IMR-90 (cell line): ENCODE data around the gene TIPRL. TPM values are rescaled to one million over a fixed set of nuclear protein-coding genes. Genes with fewer than 3 reads are reported as not detected.

ENCODE experiments used
- ATAC-seq: fragments of 200-7000 bp; cut with Tn5 transposase; 2 replicates; pipeline ENCODE4 v1.9.1; 2020; ENCODE audit warnings: low read depth, mild to moderate bottlenecking, moderate library complexity
- BruUV-seq: library from RNA; stranded (reverse); fragments of 400-500 nt; replicated peaks from 2 replicates; lab custom pipeline; 2021; lab: Mats Ljungman, UMichigan
- CTCF ChIA-PET: fragments of 300-600 bp; formaldehyde crosslinking; extraction: SDS; loops from one replicate; lab custom pipeline; 2021; ENCODE audit warnings: antibody characterized with exemption; lab: Yijun Ruan, JAX
- POLR2A ChIA-PET: fragments of 300-600 bp; sonication (Branson Sonifier 250); formaldehyde crosslinking; loops from one replicate; lab custom pipeline; 2022; ENCODE audit warnings: antibody characterized with exemption; ENCODE audit not compliant: unreplicated experiment; lab: Charles Lee
- DNase-seq: peaks from one replicate; pipeline ENCODE4 v3.0.0; 2013
- H2AFZ ChIP-seq: replicated peaks from 2 replicates; pipeline ENCODE3; 2013; ENCODE audit warnings: low read length, mild to moderate bottlenecking; ENCODE audit not compliant: poor library complexity
- H2AK5ac ChIP-seq: 2 replicates; pipeline ENCODE4 v1.6.1; 2013; ENCODE audit warnings: low read depth, low read length, inconsistent platforms
- H2AK9ac ChIP-seq: replicated peaks from 2 replicates; pipeline ENCODE3; 2013; ENCODE audit warnings: mild to moderate bottlenecking, low read depth, low read length, moderate library complexity; ENCODE audit not compliant: poor library complexity
- H2BK120ac ChIP-seq: 2 replicates; pipeline ENCODE4 v1.6.1; 2013; ENCODE audit warnings: low read depth, low read length, inconsistent platforms
- H2BK15ac ChIP-seq: 3 replicates; pipeline ENCODE4 v1.6.1; 2013; ENCODE audit warnings: low read depth, low read length, inconsistent platforms
- H2BK20ac ChIP-seq: 2 replicates; pipeline ENCODE4 v1.6.1; 2013; ENCODE audit warnings: low read depth, mild to moderate bottlenecking, inconsistent platforms, low read length, moderate library complexity
- H2BK5ac ChIP-seq: 2 replicates; pipeline ENCODE4 v1.6.1; 2013; ENCODE audit warnings: mild to moderate bottlenecking, low read depth, low read length, inconsistent platforms; ENCODE audit not compliant: poor library complexity, severe bottlenecking
- H3K14ac ChIP-seq: replicated peaks from 2 replicates; pipeline ENCODE4 v1.6.1; 2013; ENCODE audit warnings: low read depth, low read length, inconsistent platforms
- H3K18ac ChIP-seq: 2 replicates; pipeline ENCODE4 v1.6.1; 2013; ENCODE audit warnings: low read depth, low read length, control low read depth
- H3K23ac ChIP-seq: 2 replicates; pipeline ENCODE4 v1.6.1; 2013; ENCODE audit warnings: low read depth, low read length, inconsistent platforms
- H3K27ac ChIP-seq: 2 replicates; pipeline ENCODE4 v1.5.1; 2013; ENCODE audit warnings: mild to moderate bottlenecking, control low read depth, low read length; ENCODE audit not compliant: insufficient read depth
- H3K27me3 ChIP-seq: 2 replicates; pipeline ENCODE4 v1.6.1; 2013; ENCODE audit warnings: low read length; ENCODE audit not compliant: control insufficient read depth, insufficient read depth
- H3K36me3 ChIP-seq: 2 replicates; pipeline ENCODE4 v1.6.1; 2013; ENCODE audit warnings: low read length, mixed read lengths; ENCODE audit not compliant: control insufficient read depth, insufficient read depth
- H3K4ac ChIP-seq: 2 replicates; pipeline ENCODE4 v1.6.1; 2013; ENCODE audit warnings: low read depth, low read length, inconsistent platforms
- H3K4me1 ChIP-seq: 2 replicates; pipeline ENCODE4 v1.6.1; 2013; ENCODE audit warnings: low read length, mixed read lengths; ENCODE audit not compliant: control insufficient read depth, insufficient read depth
- H3K4me2 ChIP-seq: 2 replicates; pipeline ENCODE4 v1.6.1; 2013; ENCODE audit warnings: low read depth, mild to moderate bottlenecking, control low read depth, low read length, moderate library complexity
- H3K4me3 ChIP-seq: 2 replicates; pipeline ENCODE4 v1.5.1; 2013; ENCODE audit warnings: low read depth, mild to moderate bottlenecking, control low read depth, low read length, moderate library complexity; ENCODE audit not compliant: insufficient read depth
- H3K56ac ChIP-seq: 2 replicates; pipeline ENCODE4 v1.6.1; 2013; ENCODE audit warnings: low read length, inconsistent platforms; ENCODE audit not compliant: insufficient read depth; ENCODE audit errors: extremely low read depth
- H3K79me1 ChIP-seq, 2 experiments: 2 replicates each; pipeline ENCODE4 v1.6.1; 2013; ENCODE audit warnings: low read length in 2 of 2, inconsistent platforms in 1 of 2, low read depth in 1 of 2
- H3K9ac ChIP-seq: 2 replicates; pipeline ENCODE4 v1.6.1; 2013; ENCODE audit warnings: low read depth, low read length, control low read depth
- H3K9me1 ChIP-seq: 2 replicates; pipeline ENCODE4 v1.6.1; 2013; ENCODE audit warnings: low read length, inconsistent platforms; ENCODE audit not compliant: insufficient read depth
- H3K9me3 ChIP-seq: 2 replicates; pipeline ENCODE4 v1.6.1; 2013; ENCODE audit warnings: low read length; ENCODE audit not compliant: control insufficient read depth, insufficient read depth
- H4K20me1 ChIP-seq: 2 replicates; pipeline ENCODE4 v1.6.1; 2013; ENCODE audit warnings: low read length, inconsistent platforms; ENCODE audit not compliant: insufficient read depth
- H4K5ac ChIP-seq: 2 replicates; pipeline ENCODE4 v1.6.1; 2013; ENCODE audit warnings: mild to moderate bottlenecking, low read depth, low read length, control low read depth
- H4K8ac ChIP-seq, 2 experiments: 2 replicates each; pipeline ENCODE4 v1.6.1; 2013; ENCODE audit warnings: low read depth in 2 of 2, low read length in 2 of 2, control low read depth in 1 of 2, inconsistent platforms in 1 of 2
- H4K91ac ChIP-seq: 2 replicates; pipeline ENCODE4 v1.6.1; 2013; ENCODE audit warnings: low read depth, low read length, inconsistent platforms; ENCODE audit not compliant: insufficient read depth
- BHLHE40 ChIP-seq: fragments of 150-350 bp; IDR thresholded peaks from 2 replicates; pipeline ENCODE4 v1.6.1; 2016; ENCODE audit warnings: mild to moderate bottlenecking, low read depth, low read length
- CEBPB ChIP-seq: IDR thresholded peaks from 2 replicates; pipeline ENCODE4 v1.6.1; 2012; ENCODE audit warnings: low read depth, low read length, improper control_type of control experiment
- CHD1 ChIP-seq: IDR thresholded peaks from 2 replicates; pipeline ENCODE4 v1.6.1; 2012; ENCODE audit warnings: low read depth, low read length, improper control_type of control experiment
- CTCF ChIP-seq: conservative IDR thresholded peaks from 2 replicates; pipeline ENCODE4 v1.5.1; 2012; ENCODE audit warnings: mild to moderate bottlenecking, low read depth, low read length, improper control_type of control experiment
- FOS ChIP-seq: fragments of 150-350 bp; IDR thresholded peaks from 2 replicates; pipeline ENCODE4 v1.6.1; 2016; ENCODE audit warnings: low read depth, low read length
- MAFK ChIP-seq: IDR thresholded peaks from 2 replicates; pipeline ENCODE4 v1.6.1; 2012; ENCODE audit warnings: low read depth, low read length, improper control_type of control experiment
- MAZ ChIP-seq: IDR thresholded peaks from 2 replicates; pipeline ENCODE4 v1.6.1; 2012; ENCODE audit warnings: low read depth, mild to moderate bottlenecking, low read length, improper control_type of control experiment, moderate library complexity, borderline replicate concordance
- NFE2L2 ChIP-seq: fragments of 150-350 bp; IDR thresholded peaks from 2 replicates; pipeline ENCODE4 v1.6.1; 2016; ENCODE audit warnings: low read depth, mild to moderate bottlenecking, low read length
- POLR2A ChIP-seq: IDR thresholded peaks from 2 replicates; pipeline ENCODE4 v1.6.1; 2012; ENCODE audit warnings: mild to moderate bottlenecking, low read depth, low read length
- RAD21 ChIP-seq: IDR thresholded peaks from 2 replicates; pipeline ENCODE4 v1.6.1; 2012; ENCODE audit warnings: low read length, improper control_type of control experiment
- RCOR1 ChIP-seq: IDR thresholded peaks from 2 replicates; pipeline ENCODE4 v1.6.1; 2012; ENCODE audit warnings: mild to moderate bottlenecking, low read length, improper control_type of control experiment; ENCODE audit not compliant: insufficient replicate concordance
- SMC3 ChIP-seq: fragments of 150-350 bp; IDR thresholded peaks from 2 replicates; pipeline ENCODE4 v1.6.1; 2016; ENCODE audit warnings: low read depth, mild to moderate bottlenecking, antibody characterized with exemption, low read length, moderate library complexity
- WGBS, 2 experiments: methylation state at CpG; one replicate each; pipeline versions ENCODE4 v1.1.5 to v1.1.7; 2013; ENCODE audit warnings: missing lambda C conversion rate in 2 of 2; ENCODE audit not compliant: insufficient read length in 1 of 2; ENCODE audit errors: extremely low coverage in 2 of 2; 5-methylcytosine and 5-hydroxymethylcytosine counted together
- dilution Hi-C: fragments of 300-500 bp; cut with HindIII; formaldehyde crosslinking; loops from one replicate; pipeline ENCODE4 v1.14.3; 2018; ENCODE audit warnings: low sequenced_read_pairs; ENCODE audit not compliant: unreplicated experiment
- in situ Hi-C: fragments of 300-500 bp; cut with MboI; formaldehyde crosslinking; loops from 3 replicates; pipeline ENCODE4 v1.14.3; 2019; ENCODE audit warnings: low sequenced_read_pairs, inconsistent platforms, mixed read lengths
- intact Hi-C: fragments of 100-400 bp; cut with micrococcal nuclease; formaldehyde crosslinking; loops from 2 replicates; pipeline ENCODE4 v1.10.0; 2022
- polyA plus RNA-seq, 3 experiments: library from polyadenylated mRNA; depleted of rRNA; stranded (reverse); fragments of >200 nt; gene quantifications; 2 replicates each; pipeline ENCODE4 v1.2.3, GENCODE V29; 2012; ENCODE audit warnings: low replicate concordance in 1 of 3
- total RNA-seq: library from RNA; depleted of rRNA; stranded (reverse); fragments of >200 nt; gene quantifications from 2 replicates; pipeline ENCODE4 v1.2.3, GENCODE V29; 2012
- TF ChIP-seq, protein P1 (sequence below): fragments of 150-350 bp; IDR thresholded peaks from 2 replicates; pipeline ENCODE4 v1.6.1; 2016; ENCODE audit warnings: low read depth, mild to moderate bottlenecking, low read length, moderate library complexity, borderline replicate concordance

TIPRL gene
- total and polyA plus RNA-seq, 2 of the 4 experiments (the other 2 are of a cell fraction) = 15.4 to 23.8 TPM

- Histone ChIP-seq H3K27me3 (peaks cover 2% of the 10 kb centered on the region; the same call in 1 of the 2 replicates), H3K14ac (no peak overlapping the region), H3K9me3 (no peaks in the 10 kb centered on the region), H3K4me2 (0 out of 2 replicates have a peak overlapping the region, but pooled peaks have one; percentile 32), H3K4ac (no peak overlapping the region; the same call in 1 of the 2 replicates), H3K36me3 (no peaks in the 10 kb centered on the region), H2BK15ac (no peak overlapping the region), H3K4me3 (no peak overlapping the region), H2BK5ac (no peak overlapping the region), H3K9ac (no peak overlapping the region), H2AK5ac (no peak overlapping the region), H4K20me1 (no peaks in the 10 kb centered on the region), H2AFZ (peak overlapping the region; percentile 53), H4K91ac (no peak overlapping the region), H4K8ac (no peak overlapping the region), H2BK120ac (no peak overlapping the region), H3K27ac (no peak overlapping the region), H3K79me1 (no peaks in the 10 kb centered on the region), H3K9me1 (no peaks in the 10 kb centered on the region), H3K56ac (no peak overlapping the region), H2AK9ac (no peak overlapping the region), H4K5ac (no peak overlapping the region), H2BK20ac (no peak overlapping the region), H3K4me1 (no peaks in the 10 kb centered on the region), H3K18ac (no peak overlapping the region), H3K23ac (no peak overlapping the region)
- 17% methylated on average over 1 of the region's 15 CpGs; no CpG with 5 or more reads in 1 of the 2 experiments for WGBS, 2 experiments
- no TSS peak for BruUV-seq
- dilution Hi-C loops (no loop called here), in situ Hi-C loops (loop anchor here (25.0 kb wide), 1 partner anchor 967 kb away; the partner anchor contains the start of gene ATP1B1), intact Hi-C loops (no loop called here)
- DNase-seq (peak; percentile 79), ATAC-seq (peak; percentile 100)
- ChIA-PET CTCF (interaction anchor here (0.6 to 1.2 kb wide), 6 partner anchors 10 to 530 kb away, joined by 3 to 7 read pairs (median 4); no protein-coding TSS in a partner anchor), POLR2A (no interaction called here)
- TF ChIP-seq CTCF (peak; percentile 89), MAFK (no peak), RCOR1 (no peak), CEBPB (no peak), CHD1 (no peak), POLR2A (no peak), MAZ (no peak), FOS (no peak), RAD21 (peak; percentile 58), BHLHE40 (0 out of 2 replicates have a peak, but pooled peaks have one; percentile 4), NFE2L2 (no peak), SMC3 (peak; percentile 43)
- TF ChIP-seq, protein P1, sequence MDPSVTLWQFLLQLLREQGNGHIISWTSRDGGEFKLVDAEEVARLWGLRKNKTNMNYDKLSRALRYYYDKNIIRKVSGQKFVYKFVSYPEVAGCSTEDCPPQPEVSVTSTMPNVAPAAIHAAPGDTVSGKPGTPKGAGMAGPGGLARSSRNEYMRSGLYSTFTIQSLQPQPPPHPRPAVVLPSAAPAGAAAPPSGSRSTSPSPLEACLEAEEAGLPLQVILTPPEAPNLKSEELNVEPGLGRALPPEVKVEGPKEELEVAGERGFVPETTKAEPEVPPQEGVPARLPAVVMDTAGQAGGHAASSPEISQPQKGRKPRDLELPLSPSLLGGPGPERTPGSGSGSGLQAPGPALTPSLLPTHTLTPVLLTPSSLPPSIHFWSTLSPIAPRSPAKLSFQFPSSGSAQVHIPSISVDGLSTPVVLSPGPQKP = no peak
Measured at GRCh38 chr1:168145184-168146159, 33.3 kb upstream of the TIPRL start.
